HEK293 (cell line): ENCODE data around the gene LCNL1.
A peak's percentile ranks its signal among the peaks of the same experiment; 100 is the strongest.

Source experiments
- HOXD13 ChIP-seq: sonication (generic); formaldehyde crosslinking; IDR thresholded peaks from 2 replicates; pipeline ENCODE4 v1.8.0; 2022; ENCODE audit warnings: missing genetic modification reagents, borderline replicate concordance
- KLF9 ChIP-seq: fragments of 450-650 bp; formaldehyde crosslinking; IDR thresholded peaks from 2 replicates; pipeline ENCODE4 v1.5.1; 2016; ENCODE audit warnings: missing biosample characterization, missing genetic modification characterization, low read depth
- MYNN ChIP-seq: fragments of 450-650 bp; formaldehyde crosslinking; IDR thresholded peaks from 2 replicates; pipeline ENCODE4 v1.5.1; 2016; ENCODE audit warnings: missing biosample characterization, missing genetic modification characterization, borderline replicate concordance
- ZBTB7A ChIP-seq: fragments of 450-650 bp; formaldehyde crosslinking; IDR thresholded peaks from 2 replicates; pipeline ENCODE4 v1.5.1; 2016; ENCODE audit warnings: low read depth, missing biosample characterization, missing genetic modification characterization
- ZNF138 ChIP-seq: fragments of 450-650 bp; formaldehyde crosslinking; IDR thresholded peaks from 2 replicates; pipeline ENCODE4 v1.5.1; 2016; ENCODE audit warnings: missing biosample characterization, missing genetic modification characterization, borderline replicate concordance
- ZNF274 ChIP-seq, 2 experiments: fragments of 200-500 bp in 1 of 2; fragments of 450-650 bp in 1 of 2; sonication (Bioruptor generic) in 1 of 2; formaldehyde crosslinking in 1 of 2; IDR thresholded peaks; 2 replicates each; pipeline versions ENCODE4 v1.5.1 to v1.6.1; 2014 to 2016; ENCODE audit warnings: borderline replicate concordance in 1 of 2, inconsistent platforms in 1 of 2, low read length in 1 of 2, missing biosample characterization in 1 of 2, missing genetic modification characterization in 1 of 2
- ZNF560 ChIP-seq: fragments of 450-650 bp; formaldehyde crosslinking; IDR thresholded peaks from 2 replicates; pipeline ENCODE4 v1.5.1; 2017; ENCODE audit warnings: missing biosample characterization, missing genetic modification characterization, borderline replicate concordance
- ZNF585B ChIP-seq: fragments of 450-650 bp; formaldehyde crosslinking; IDR thresholded peaks from 2 replicates; pipeline ENCODE4 v1.5.1; 2016; ENCODE audit warnings: missing biosample characterization, missing genetic modification characterization
- ZNF785 ChIP-seq: fragments of 450-650 bp; formaldehyde crosslinking; IDR thresholded peaks from 2 replicates; pipeline ENCODE4 v1.5.1; 2016; ENCODE audit warnings: missing biosample characterization, missing genetic modification characterization
- ZSCAN16 ChIP-seq: fragments of 450-650 bp; formaldehyde crosslinking; IDR thresholded peaks from 2 replicates; pipeline ENCODE4 v1.5.1; 2016; ENCODE audit warnings: missing biosample characterization, missing genetic modification characterization
- ZSCAN23 ChIP-seq: fragments of 450-650 bp; formaldehyde crosslinking; IDR thresholded peaks from 2 replicates; pipeline ENCODE4 v1.5.1; 2016; ENCODE audit warnings: missing biosample characterization, missing genetic modification characterization
- TF ChIP-seq, protein P1 (sequence below): fragments of 450-650 bp; formaldehyde crosslinking; IDR thresholded peaks from 2 replicates; pipeline ENCODE4 v1.5.1; 2016; ENCODE audit warnings: missing biosample characterization, missing genetic modification characterization, borderline replicate concordance
- TF ChIP-seq, protein P2 (sequence below): fragments of 450-650 bp; formaldehyde crosslinking; IDR thresholded peaks from 2 replicates; pipeline ENCODE4 v1.5.1; 2016; ENCODE audit warnings: missing biosample characterization, missing genetic modification characterization
- TF ChIP-seq, protein P3 (sequence below): fragments of 450-650 bp; formaldehyde crosslinking; IDR thresholded peaks from 2 replicates; pipeline ENCODE4 v1.5.1; 2016; ENCODE audit warnings: missing biosample characterization, missing genetic modification characterization
- TF ChIP-seq, protein P4 (sequence below): sonication (generic); formaldehyde crosslinking; IDR thresholded peaks from 2 replicates; pipeline ENCODE4 v1.8.1; 2022; ENCODE audit warnings: mild to moderate bottlenecking, moderate library complexity, missing genetic modification reagents
- TF ChIP-seq, protein P5 (sequence below): fragments of 450-650 bp; formaldehyde crosslinking; optimal IDR thresholded peaks from 2 replicates; pipeline ENCODE3; 2016; ENCODE audit warnings: missing biosample characterization, mild to moderate bottlenecking, missing genetic modification characterization
- TF ChIP-seq, protein P6 (sequence below): fragments of 450-650 bp; formaldehyde crosslinking; IDR thresholded peaks from 2 replicates; pipeline ENCODE4 v1.5.1; 2016; ENCODE audit warnings: missing biosample characterization, missing genetic modification characterization
- TF ChIP-seq, protein P7 (sequence below): fragments of 450-650 bp; formaldehyde crosslinking; IDR thresholded peaks from 2 replicates; pipeline ENCODE4 v1.5.1; 2016; ENCODE audit warnings: missing biosample characterization, missing genetic modification characterization

LCNL1 gene

DNA sequence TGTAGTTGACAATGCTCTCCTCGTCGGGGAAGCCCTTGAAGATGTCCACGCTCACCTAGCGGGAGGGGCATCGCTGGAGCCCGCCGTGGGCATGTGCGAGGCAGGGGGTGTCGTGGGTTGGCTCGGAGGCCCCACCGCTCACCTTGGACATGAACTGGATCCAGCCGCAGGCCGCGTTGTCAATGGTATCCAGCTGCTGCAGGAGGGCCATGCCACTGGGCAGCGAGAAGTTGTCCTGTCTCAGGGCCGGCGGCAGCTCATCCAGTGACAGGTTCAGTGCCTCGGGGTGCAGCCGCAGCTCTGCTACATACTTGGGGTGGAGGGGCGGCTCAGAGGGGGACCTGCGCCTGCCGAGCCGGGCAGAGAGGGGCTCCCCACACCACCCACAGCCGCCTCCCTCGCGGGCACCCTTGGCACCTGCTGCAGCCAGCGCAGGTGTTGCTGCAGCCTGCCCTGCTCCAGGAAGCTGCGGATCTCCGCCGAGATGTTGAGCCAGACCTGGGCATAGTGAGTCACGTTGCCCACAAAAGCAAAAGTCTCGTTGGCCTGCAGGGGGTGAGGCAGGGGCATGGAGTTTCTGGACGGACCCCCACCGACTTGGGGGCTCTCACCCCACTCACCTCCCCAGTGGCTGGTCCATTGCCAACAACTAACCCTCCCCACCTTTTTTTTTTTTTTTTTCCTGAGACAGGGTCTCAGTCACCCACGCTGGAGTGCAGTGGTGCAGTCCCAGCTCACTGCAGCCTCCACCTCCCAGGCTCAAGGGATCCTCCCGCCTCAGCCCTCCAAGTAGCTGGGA is 36.2 kb downstream of the LCNL1 start (continued):
- TF ChIP-seq, protein P1, sequence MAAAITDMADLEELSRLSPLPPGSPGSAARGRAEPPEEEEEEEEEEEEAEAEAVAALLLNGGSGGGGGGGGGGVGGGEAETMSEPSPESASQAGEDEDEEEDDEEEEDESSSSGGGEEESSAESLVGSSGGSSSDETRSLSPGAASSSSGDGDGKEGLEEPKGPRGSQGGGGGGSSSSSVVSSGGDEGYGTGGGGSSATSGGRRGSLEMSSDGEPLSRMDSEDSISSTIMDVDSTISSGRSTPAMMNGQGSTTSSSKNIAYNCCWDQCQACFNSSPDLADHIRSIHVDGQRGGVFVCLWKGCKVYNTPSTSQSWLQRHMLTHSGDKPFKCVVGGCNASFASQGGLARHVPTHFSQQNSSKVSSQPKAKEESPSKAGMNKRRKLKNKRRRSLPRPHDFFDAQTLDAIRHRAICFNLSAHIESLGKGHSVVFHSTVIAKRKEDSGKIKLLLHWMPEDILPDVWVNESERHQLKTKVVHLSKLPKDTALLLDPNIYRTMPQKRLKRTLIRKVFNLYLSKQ (tag by site-specific recombination) = no peak
- TF ChIP-seq, protein P2, sequence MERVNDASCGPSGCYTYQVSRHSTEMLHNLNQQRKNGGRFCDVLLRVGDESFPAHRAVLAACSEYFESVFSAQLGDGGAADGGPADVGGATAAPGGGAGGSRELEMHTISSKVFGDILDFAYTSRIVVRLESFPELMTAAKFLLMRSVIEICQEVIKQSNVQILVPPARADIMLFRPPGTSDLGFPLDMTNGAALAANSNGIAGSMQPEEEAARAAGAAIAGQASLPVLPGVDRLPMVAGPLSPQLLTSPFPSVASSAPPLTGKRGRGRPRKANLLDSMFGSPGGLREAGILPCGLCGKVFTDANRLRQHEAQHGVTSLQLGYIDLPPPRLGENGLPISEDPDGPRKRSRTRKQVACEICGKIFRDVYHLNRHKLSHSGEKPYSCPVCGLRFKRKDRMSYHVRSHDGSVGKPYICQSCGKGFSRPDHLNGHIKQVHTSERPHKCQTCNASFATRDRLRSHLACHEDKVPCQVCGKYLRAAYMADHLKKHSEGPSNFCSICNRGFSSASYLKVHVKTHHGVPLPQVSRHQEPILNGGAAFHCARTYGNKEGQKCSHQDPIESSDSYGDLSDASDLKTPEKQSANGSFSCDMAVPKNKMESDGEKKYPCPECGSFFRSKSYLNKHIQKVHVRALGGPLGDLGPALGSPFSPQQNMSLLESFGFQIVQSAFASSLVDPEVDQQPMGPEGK (tag by site-specific recombination) = no peak
- TF ChIP-seq MYNN (tag by site-specific recombination) = no peak
- TF ChIP-seq ZSCAN16 (tag by site-specific recombination) = no peak
- TF ChIP-seq, protein P3, sequence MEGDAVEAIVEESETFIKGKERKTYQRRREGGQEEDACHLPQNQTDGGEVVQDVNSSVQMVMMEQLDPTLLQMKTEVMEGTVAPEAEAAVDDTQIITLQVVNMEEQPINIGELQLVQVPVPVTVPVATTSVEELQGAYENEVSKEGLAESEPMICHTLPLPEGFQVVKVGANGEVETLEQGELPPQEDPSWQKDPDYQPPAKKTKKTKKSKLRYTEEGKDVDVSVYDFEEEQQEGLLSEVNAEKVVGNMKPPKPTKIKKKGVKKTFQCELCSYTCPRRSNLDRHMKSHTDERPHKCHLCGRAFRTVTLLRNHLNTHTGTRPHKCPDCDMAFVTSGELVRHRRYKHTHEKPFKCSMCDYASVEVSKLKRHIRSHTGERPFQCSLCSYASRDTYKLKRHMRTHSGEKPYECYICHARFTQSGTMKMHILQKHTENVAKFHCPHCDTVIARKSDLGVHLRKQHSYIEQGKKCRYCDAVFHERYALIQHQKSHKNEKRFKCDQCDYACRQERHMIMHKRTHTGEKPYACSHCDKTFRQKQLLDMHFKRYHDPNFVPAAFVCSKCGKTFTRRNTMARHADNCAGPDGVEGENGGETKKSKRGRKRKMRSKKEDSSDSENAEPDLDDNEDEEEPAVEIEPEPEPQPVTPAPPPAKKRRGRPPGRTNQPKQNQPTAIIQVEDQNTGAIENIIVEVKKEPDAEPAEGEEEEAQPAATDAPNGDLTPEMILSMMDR (tag by site-specific recombination) = no peak
- TF ChIP-seq ZSCAN23 = no peak
- no peak for TF ChIP-seq ZNF785 (tag by site-specific recombination)
- TF ChIP-seq, protein P4, sequence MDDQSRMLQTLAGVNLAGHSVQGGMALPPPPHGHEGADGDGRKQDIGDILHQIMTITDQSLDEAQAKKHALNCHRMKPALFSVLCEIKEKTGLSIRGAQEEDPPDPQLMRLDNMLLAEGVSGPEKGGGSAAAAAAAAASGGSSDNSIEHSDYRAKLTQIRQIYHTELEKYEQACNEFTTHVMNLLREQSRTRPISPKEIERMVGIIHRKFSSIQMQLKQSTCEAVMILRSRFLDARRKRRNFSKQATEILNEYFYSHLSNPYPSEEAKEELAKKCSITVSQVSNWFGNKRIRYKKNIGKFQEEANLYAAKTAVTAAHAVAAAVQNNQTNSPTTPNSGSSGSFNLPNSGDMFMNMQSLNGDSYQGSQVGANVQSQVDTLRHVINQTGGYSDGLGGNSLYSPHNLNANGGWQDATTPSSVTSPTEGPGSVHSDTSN (CRISPR knock-in tag) = no peak
- no peak for TF ChIP-seq ZNF274 (IDR thresholded peaks at IDR 0.05; ENCODE audit: low read length)
- TF ChIP-seq ZNF274 (tag by site-specific recombination; IDR thresholded peaks at IDR 0.05; ENCODE audit: borderline replicate concordance) = no peak
- TF ChIP-seq, protein P5, sequence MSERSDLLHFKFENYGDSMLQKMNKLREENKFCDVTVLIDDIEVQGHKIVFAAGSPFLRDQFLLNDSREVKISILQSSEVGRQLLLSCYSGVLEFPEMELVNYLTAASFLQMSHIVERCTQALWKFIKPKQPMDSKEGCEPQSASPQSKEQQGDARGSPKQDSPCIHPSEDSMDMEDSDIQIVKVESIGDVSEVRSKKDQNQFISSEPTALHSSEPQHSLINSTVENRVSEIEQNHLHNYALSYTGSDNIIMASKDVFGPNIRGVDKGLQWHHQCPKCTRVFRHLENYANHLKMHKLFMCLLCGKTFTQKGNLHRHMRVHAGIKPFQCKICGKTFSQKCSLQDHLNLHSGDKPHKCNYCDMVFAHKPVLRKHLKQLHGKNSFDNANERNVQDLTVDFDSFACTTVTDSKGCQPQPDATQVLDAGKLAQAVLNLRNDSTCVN (tag by site-specific recombination) = no peak
- TF ChIP-seq KLF9 (tag by site-specific recombination) = 0 out of 2 replicates have a peak, but pooled peaks have one; percentile 1
- no peak for TF ChIP-seq ZNF138
- no peak for TF ChIP-seq ZNF585B
- TF ChIP-seq, protein P6, sequence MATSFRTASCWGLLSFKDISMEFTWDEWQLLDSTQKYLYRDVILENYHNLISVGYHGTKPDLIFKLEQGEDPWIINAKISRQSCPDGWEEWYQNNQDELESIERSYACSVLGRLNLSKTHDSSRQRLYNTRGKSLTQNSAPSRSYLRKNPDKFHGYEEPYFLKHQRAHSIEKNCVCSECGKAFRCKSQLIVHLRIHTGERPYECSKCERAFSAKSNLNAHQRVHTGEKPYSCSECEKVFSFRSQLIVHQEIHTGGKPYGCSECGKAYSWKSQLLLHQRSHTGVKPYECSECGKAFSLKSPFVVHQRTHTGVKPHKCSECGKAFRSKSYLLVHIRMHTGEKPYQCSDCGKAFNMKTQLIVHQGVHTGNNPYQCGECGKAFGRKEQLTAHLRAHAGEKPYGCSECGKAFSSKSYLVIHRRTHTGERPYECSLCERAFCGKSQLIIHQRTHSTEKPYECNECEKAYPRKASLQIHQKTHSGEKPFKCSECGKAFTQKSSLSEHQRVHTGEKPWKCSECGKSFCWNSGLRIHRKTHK (tag by site-specific recombination) = no peak
- TF ChIP-seq, protein P7, sequence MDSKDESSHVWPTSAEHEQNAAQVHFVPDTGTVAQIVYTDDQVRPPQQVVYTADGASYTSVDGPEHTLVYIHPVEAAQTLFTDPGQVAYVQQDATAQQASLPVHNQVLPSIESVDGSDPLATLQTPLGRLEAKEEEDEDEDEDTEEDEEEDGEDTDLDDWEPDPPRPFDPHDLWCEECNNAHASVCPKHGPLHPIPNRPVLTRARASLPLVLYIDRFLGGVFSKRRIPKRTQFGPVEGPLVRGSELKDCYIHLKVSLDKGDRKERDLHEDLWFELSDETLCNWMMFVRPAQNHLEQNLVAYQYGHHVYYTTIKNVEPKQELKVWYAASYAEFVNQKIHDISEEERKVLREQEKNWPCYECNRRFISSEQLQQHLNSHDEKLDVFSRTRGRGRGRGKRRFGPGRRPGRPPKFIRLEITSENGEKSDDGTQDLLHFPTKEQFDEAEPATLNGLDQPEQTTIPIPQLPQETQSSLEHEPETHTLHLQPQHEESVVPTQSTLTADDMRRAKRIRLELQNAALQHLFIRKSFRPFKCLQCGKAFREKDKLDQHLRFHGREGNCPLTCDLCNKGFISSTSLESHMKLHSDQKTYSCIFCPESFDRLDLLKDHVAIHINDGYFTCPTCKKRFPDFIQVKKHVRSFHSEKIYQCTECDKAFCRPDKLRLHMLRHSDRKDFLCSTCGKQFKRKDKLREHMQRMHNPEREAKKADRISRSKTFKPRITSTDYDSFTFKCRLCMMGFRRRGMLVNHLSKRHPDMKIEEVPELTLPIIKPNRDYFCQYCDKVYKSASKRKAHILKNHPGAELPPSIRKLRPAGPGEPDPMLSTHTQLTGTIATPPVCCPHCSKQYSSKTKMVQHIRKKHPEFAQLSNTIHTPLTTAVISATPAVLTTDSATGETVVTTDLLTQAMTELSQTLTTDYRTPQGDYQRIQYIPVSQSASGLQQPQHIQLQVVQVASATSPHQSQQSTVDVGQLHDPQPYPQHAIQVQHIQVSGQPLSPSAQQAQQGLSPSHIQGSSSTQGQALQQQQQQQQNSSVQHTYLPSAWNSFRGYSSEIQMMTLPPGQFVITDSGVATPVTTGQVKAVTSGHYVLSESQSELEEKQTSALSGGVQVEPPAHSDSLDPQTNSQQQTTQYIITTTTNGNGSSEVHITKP (tag by site-specific recombination) = peak; percentile 64
- no peak for TF ChIP-seq ZNF560 (tag by site-specific recombination)
- no peak for TF ChIP-seq HOXD13
- no peak for TF ChIP-seq ZBTB7A (tag by site-specific recombination)
